GM23248 (cell line): Measurements from ENCODE around the gene PLD5.

Source experiments
- EZH2 ChIP-seq: fragments of 200-600 bp; sonication (generic); IDR thresholded peaks from 2 replicates; pipeline ENCODE4 v1.6.1; 2018; ENCODE audit warnings: antibody characterized with exemption, mild to moderate bottlenecking; ENCODE audit not compliant: insufficient read depth, poor library complexity, severe bottlenecking
- EZH2phosphoT487 ChIP-seq: fragments of 200-600 bp; sonication (generic); IDR thresholded peaks from 2 replicates; pipeline ENCODE4 v1.6.1; 2018; ENCODE audit warnings: antibody characterized with exemption, moderate library complexity, mild to moderate bottlenecking, low read depth; ENCODE audit not compliant: insufficient read depth

GRCh38 chr1:242205622-242206489, 318.6 kb downstream of the PLD5 start:
- TF ChIP-seq EZH2: no peak
- TF ChIP-seq EZH2phosphoT487: no peak
